T-helper 9 cell (primary cell): ENCODE measurements around the gene SLC1A3.
"Not testable (repeated sequence)": the region's sequence is repeated elsewhere in the genome, so short reads cannot be mapped to it uniquely, and the experiment has no call there.

ENCODE experiments used
- DNase-seq: peaks from one replicate; pipeline ENCODE4 v3.0.0-alpha.2; 2020

The SLC1A3 gene

DNA sequence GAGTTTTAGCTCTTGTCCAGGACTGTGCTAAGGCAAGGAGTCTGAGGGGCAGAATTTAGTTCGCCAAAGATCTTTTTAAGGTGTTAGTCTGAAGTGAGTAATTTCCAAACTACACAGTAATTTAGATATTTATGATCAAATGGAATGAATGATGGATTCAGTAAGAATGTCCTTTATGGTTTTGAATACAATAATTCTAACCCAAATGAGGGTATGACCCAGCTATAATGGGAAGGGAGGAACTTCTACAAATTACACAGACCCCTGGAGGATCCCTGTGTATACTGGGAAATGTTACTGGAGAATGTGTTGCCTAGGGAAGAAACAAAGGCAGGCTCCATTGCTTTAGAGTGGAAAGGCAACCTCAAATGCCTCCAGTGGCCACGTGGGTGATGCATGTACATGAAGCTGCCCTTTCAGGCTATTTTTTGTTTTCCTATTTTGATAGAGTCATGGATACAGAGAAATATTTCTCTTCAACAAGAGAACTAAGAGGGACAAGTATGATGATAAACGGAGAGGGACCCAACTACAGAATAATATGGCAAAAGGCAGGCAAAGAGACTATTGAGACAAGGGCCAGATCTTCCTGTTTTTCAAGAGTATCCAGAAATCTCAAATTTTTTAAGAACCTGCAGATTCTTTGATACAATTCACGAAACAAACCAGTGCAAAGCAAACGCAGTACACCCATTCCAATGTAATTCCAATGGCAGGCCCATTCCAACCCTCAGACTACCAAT, 25.4 kb downstream of the SLC1A3 start:
- no peak for DNase-seq

DNA sequence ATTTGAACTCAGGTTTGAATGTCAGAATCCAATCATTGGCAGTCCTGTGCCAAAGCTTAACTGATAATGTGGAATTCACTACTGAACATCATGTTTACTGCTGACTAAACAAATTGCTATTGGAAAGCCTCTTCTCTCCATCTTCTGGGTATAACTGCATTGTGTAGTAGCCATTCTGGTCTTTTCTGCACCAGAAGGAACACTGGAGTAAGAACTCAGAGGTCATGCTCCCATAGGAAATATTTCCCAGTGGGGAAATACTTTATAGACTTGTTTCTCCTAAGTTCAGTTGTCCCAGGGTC, 25.9 kb downstream of the SLC1A3 start:
- DNase-seq, result no peak

DNA sequence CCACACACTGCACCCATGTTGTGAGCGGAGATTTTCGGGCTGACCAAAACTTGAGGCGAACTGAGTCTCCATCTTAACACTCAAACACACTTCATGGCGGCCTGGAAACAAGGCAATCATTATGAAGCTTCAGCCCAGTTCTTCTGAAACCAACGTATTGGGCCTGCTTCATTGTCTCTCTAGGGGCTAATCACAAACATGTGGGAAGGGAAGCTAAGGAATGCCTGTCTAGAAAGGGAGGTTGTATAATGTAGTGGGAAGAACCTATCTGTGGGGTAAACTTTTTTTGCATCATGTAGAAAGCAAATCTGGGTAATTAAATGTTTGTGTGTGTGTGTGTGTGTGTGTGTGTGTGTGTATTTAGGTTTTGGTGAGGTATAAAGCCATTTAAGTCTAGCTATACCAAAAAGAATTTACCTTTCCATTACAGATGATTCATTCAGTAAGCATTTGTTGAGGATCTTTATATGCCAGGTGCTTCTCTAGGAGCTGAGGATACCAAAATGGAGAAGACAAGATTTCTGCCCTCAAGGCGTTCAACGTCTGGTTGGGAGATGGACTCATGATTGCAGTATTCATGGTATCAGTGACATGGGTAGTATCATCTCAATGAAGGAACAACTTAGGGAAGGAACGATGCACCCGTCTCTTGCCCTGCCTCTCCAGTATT, 29.4 kb downstream of the SLC1A3 start:
- DNase-seq, result no peak

DNA sequence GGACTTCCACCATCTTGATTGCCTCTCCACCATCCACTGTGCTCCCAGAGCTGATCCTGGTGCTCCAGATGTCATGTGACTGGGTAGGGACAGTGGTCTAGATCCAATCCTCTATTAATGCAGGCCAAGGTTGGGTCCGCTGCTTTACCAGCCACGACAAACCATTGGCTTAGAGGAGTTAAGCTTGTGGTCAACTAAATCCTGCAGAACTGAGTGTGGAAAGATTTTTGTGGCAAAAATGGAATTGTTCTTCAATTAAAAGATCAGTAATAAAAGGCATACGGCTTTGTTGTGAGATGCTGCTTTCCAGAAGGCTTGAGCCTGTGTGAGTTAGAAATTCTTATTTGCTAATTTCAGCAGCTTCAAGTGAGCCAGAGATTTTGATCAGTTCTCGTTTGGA, 30.7 kb downstream of the SLC1A3 start:
- DNase-seq, result no peak

DNA sequence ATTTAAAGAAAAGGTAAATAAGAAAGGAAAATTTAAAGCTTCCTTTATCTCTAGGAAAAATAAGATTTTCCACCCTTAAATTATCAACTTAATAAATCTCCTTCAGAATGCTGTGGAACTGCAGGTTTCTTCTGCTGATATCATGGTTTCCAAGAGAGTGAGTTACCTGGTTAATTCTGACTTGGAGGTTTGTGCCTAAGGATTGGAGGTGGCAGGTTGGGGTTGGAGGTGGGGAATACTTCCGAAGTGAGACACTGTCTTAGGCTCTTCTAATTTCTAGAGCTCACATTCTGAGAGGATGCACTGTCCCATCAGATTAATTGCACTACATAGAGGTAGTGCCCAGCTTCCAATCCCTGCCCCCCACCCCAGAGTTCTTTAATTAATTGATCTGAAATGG, 31.1 kb downstream of the SLC1A3 start:
- no peak for DNase-seq

DNA sequence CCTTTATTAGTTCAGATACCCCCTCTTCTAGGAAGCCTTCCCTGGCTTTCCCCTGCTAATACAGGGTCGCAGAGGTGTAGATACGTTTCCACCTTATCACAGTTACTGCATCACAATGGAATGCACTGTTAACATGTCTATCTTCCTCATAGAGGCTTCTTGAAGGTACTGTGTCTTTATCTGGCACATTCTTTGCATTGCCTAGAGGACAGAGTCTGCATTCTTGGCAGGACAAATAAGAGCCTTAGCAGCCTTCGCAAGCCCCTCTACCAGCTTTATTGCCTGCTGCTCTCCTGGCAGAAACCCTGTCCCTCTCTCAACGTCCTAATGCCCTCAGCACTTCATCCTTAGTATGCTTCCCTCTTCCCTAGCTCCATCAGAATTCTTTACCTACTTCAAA, 31.6 kb downstream of the SLC1A3 start:
- DNase-seq, result no peak

- DNase-seq, result no peak
Observed at GRCh38 chr5:36640949-36641348, 34.5 kb downstream of the SLC1A3 start.

DNA sequence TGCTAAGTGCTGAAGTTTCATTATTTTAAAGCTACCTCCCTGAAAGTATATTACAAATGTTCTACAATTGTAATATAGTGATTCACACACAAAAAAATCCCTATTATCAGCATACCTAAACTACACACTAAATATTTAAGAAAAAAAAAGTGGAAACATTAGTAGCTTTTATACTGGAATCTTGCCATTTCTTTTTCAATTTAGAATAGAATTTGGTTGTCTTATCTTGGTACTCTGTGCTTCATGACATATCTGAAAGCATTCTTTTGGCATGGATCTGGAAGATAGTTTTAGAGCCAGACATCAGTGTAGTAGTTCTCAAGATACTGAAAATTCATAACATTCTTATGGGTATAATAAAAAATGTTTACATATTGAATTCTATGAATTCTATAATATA, 35.0 kb downstream of the SLC1A3 start:
- no peak for DNase-seq

DNA sequence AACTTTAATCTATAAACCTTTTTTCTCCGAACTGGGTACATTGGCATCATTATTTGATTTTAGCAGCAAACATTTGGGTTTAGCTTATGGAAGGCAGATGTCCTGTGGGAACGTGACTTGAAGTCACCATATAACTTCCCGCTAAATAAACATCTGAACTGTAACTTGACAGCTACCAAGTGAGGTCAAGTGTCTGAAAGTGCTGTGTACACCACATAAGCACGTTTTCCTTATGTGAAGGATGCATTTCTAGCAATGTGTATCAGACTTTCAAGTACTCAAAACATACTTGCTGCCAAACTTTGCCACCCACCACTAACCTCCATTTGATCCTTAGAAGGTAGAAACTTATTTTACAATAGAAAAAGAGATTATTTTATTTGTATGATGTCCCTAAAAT, 35.7 kb downstream of the SLC1A3 start:
- no peak for DNase-seq

- no peak for DNase-seq
Observed at GRCh38 chr5:36643162-36643561, 36.8 kb downstream of the SLC1A3 start.

GRCh38 chr5:36643841-36644240, 37.4 kb downstream of the SLC1A3 start:
- DNase-seq, result not testable (repeated sequence)

GRCh38 chr5:36644727-36645126, 38.3 kb downstream of the SLC1A3 start:
- no peak for DNase-seq

- DNase-seq, result no peak
Observed at GRCh38 chr5:36646100-36646499, 39.7 kb downstream of the SLC1A3 start.

- no peak for DNase-seq
Observed at GRCh38 chr5:36646507-36647023, 40.2 kb downstream of the SLC1A3 start.

- no peak for DNase-seq
Observed at GRCh38 chr5:36647046-36647445, 40.6 kb downstream of the SLC1A3 start.

DNA sequence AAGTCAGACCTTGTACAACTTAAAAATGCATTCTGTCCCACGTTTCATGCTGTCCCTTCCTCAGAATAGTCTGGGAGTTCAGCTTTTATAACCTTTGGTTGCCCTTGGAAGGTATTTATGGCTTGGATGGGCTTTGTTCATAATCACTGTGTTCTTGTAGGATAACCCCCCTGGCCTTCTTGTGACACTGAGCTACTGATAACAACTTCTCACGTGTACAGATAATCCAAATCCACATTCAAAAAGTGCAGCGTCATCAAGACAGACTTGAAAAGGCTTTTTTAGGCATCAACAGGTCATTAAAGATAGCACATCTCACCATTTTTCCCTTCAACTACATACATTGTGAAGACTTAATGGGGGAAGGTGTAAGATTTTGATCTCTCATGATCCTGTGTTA, 42.0 kb downstream of the SLC1A3 start:
- DNase-seq, result no peak

DNA sequence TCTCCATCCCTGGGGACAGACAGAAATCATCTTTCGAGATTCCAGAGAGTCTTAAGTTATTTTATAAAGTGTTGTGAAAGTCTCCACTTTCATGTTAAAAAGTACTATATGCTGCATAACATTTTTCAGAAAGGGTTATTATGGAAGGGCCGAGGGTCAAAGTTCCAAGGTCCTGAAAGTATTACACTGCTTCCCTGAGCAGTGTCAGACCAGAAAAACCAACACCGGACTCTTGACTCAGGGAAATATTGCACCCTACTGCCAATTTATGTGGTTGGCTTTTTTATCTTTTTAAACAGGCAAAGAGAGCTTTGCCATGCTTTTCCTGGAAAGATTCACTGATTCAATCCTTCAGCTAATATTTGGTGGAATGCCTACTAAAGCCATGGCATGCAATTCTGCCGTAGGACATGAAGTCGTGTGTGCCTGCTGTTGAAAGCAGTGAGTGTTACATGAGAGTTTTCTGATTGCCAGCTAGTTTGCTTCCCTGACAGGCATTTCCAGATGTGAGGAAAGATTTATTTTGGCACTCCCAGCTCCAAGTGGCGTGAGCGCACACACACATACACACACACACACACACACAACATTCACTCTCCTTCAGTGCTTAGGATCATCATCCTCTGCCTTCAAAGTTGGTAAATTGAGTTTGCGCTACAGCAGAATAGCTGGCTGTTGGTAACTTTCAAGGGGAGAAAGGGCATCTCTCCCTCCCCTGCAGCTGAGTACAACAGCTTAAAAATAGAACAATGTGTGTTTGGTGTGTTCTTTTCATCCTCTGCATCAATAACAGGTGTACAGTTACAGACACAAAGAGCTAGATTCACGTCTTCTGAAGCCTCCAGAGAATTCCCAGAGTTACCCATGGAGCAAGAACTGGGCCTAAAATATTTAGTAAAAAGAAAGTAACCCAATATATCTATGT, 45.6 kb downstream of the SLC1A3 start:
- DNase-seq, result no peak

GRCh38 chr5:36653044-36653705, 46.8 kb downstream of the SLC1A3 start:
- no peak for DNase-seq

GRCh38 chr5:36654564-36654963, 48.2 kb downstream of the SLC1A3 start:
- no peak for DNase-seq

DNA sequence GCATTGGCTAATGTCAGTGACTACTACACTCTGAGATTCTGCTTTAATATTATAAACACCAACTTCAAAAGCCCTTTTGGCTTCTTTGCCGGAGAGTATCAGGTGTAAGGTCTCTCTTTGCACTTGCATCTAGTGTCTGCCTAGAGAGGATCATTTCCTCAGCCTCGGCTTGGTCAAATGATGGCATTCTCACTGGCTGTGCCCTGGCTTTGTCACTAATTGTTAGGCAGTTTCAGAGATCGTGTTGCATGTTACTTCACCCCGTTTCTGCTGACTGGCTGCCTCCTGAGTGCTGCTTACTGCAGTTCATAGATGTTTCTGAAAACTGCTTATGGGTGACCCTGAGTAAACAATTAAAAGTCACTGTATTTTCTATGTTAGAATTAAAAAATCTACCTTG, 48.8 kb downstream of the SLC1A3 start:
- DNase-seq, result no peak

- no peak for DNase-seq
Observed at GRCh38 chr5:36656556-36656955, 50.1 kb downstream of the SLC1A3 start.

- no peak for DNase-seq
Observed at GRCh38 chr5:36657563-36657995, 51.2 kb downstream of the SLC1A3 start.
